Calu3 (cell line): ENCODE measurements around the gene LIMS2. TPM values are rescaled to one million over a fixed set of nuclear protein-coding genes. Genes with fewer than 3 reads are reported as not detected.

ENCODE experiments used
- BruUV-seq: library from RNA; stranded (reverse); fragments of 400-500 nt; replicated peaks from 2 replicates; lab custom pipeline; 2021; lab: Mats Ljungman, UMichigan
- CTCF ChIA-PET: fragments of 300-600 bp; sonication (Branson Sonifier 250); formaldehyde crosslinking; loops from one replicate; lab custom pipeline; 2022; ENCODE audit warnings: antibody characterized with exemption; lab: Charles Lee
- DNase-seq: peaks from one replicate; pipeline ENCODE4 v3.0.0; 2022
- H3K27ac Mint-ChIP-seq: one replicate; pipeline ENCODE4 v1.8.0; 2022; ENCODE audit warnings: mixed read lengths; ENCODE audit not compliant: unreplicated experiment
- H3K27me3 Mint-ChIP-seq: one replicate; pipeline ENCODE4 v1.8.0; 2022; ENCODE audit warnings: mixed read lengths; ENCODE audit not compliant: unreplicated experiment
- H3K36me3 Mint-ChIP-seq: one replicate; pipeline ENCODE4 v1.8.0; 2022; ENCODE audit warnings: mild to moderate bottlenecking, moderate library complexity, mixed read lengths; ENCODE audit not compliant: insufficient read depth, unreplicated experiment
- H3K4me1 Mint-ChIP-seq: one replicate; pipeline ENCODE4 v1.8.0; 2022; ENCODE audit warnings: mild to moderate bottlenecking, low read depth, mixed read lengths; ENCODE audit not compliant: unreplicated experiment
- H3K4me3 Mint-ChIP-seq: one replicate; pipeline ENCODE4 v1.8.0; 2022; ENCODE audit warnings: mild to moderate bottlenecking, low read depth, moderate library complexity, mixed read lengths; ENCODE audit not compliant: unreplicated experiment
- H3K9me3 Mint-ChIP-seq: one replicate; pipeline ENCODE4 v1.8.0; 2022; ENCODE audit warnings: low read depth, mixed read lengths; ENCODE audit not compliant: unreplicated experiment
- intact Hi-C: fragments of 100-400 bp; cut with micrococcal nuclease; formaldehyde crosslinking; loops from one replicate; pipeline ENCODE4 v1.10.0; 2022; ENCODE audit not compliant: unreplicated experiment
- total RNA-seq: library from RNA; stranded (reverse); gene quantifications from 2 replicates; pipeline ENCODE4 v1.2.3, GENCODE V29; 2022
- TF ChIP-seq, protein P1 (sequence below): fragments of 200-600 bp; IDR thresholded peaks from one replicate; pipeline ENCODE4 v1.8.0; 2022; ENCODE audit warnings: antibody characterized with exemption; ENCODE audit not compliant: unreplicated experiment

Gene LIMS2
- total RNA-seq, 1 experiment from 2014 or later = 0.31 TPM

- Mint-ChIP-seq H3K4me1 (no peaks in the 10 kb centered on the region), H3K27me3 (peaks cover 77% of the 10 kb centered on the region), H3K27ac (no peak overlapping the region), H3K9me3 (no peaks in the 10 kb centered on the region), H3K4me3 (peak overlapping the region; percentile 43), H3K36me3 (no peaks in the 10 kb centered on the region)
- TF ChIP-seq, protein P1, sequence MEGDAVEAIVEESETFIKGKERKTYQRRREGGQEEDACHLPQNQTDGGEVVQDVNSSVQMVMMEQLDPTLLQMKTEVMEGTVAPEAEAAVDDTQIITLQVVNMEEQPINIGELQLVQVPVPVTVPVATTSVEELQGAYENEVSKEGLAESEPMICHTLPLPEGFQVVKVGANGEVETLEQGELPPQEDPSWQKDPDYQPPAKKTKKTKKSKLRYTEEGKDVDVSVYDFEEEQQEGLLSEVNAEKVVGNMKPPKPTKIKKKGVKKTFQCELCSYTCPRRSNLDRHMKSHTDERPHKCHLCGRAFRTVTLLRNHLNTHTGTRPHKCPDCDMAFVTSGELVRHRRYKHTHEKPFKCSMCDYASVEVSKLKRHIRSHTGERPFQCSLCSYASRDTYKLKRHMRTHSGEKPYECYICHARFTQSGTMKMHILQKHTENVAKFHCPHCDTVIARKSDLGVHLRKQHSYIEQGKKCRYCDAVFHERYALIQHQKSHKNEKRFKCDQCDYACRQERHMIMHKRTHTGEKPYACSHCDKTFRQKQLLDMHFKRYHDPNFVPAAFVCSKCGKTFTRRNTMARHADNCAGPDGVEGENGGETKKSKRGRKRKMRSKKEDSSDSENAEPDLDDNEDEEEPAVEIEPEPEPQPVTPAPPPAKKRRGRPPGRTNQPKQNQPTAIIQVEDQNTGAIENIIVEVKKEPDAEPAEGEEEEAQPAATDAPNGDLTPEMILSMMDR = no peak
- intact Hi-C loops = no loop called here
- BruUV-seq = no TSS peak
- CTCF ChIA-PET = interaction anchor here (0.7 kb wide), 1 partner anchor 12 kb away, joined by 8 read pairs; no protein-coding TSS in a partner anchor
- no peak for DNase-seq
Observed at GRCh38 chr2:127664065-127664894, 11.1 kb downstream of the LIMS2 start.

GRCh38 chr2:127663566-127664064 is 11.7 kb downstream of the LIMS2 start:
- H3K4me3 Mint-ChIP-seq = no peak overlapping the region

GRCh38 chr2:127662937-127663565 is 12.3 kb downstream of the LIMS2 start:
- TF ChIP-seq, protein P1 = no peak
- no TSS peak for BruUV-seq
- DNase-seq = no peak
- no peaks in the 10 kb centered on the region for H3K4me1 Mint-ChIP-seq
- H3K4me3 Mint-ChIP-seq = no peak overlapping the region
- no peaks in the 10 kb centered on the region for H3K36me3 Mint-ChIP-seq
- intact Hi-C loops = no loop called here
- peaks cover 77% of the 10 kb centered on the region for H3K27me3 Mint-ChIP-seq
- CTCF ChIA-PET = no interaction called here
- H3K27ac Mint-ChIP-seq = no peak overlapping the region
- no peaks in the 10 kb centered on the region for H3K9me3 Mint-ChIP-seq

More at GRCh38 chr2:127663566-127664064, 11.7 kb downstream of the LIMS2 start:
- Mint-ChIP-seq H3K4me1 (no peaks in the 10 kb centered on the region), H3K9me3 (no peaks in the 10 kb centered on the region), H3K27ac (no peak overlapping the region), H3K36me3 (no peaks in the 10 kb centered on the region), H3K27me3 (peaks cover 72% of the 10 kb centered on the region)
- intact Hi-C loops = no loop called here
- CTCF ChIA-PET = interaction anchor here (0.7 kb wide), 1 partner anchor 13 kb away, joined by 8 read pairs; no protein-coding TSS in a partner anchor
- BruUV-seq = no TSS peak
- TF ChIP-seq, protein P1 = no peak
- no peak for DNase-seq

DNA sequence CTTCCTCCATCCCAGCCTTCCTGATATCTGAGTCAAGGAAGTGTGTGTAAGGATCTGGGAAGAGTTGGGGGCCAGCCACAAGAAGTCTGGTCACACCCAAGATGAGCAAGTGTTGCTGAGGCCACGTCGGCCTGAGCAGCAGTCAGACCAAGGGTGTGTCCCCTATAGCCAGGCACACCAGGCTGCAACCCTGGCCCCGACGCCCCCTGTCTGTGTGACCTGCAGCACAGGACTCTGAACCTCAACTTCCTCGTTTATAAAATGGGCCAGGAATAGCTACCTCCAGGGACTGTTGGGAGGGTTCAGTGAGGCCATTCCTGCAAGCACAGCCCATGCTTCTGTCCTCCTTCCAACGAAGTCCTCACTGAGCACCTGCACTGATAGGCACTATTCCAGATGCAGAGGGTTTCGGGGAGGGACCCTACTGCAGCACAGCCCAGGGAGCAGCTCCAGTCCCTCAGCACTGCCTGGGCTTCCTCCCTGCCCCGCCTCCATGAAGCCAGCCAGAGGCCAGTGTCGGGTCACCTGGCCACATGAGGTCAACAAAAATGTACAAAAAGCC is 13.3 kb downstream of the LIMS2 start:
- CTCF ChIA-PET = no interaction called here
- no TSS peak for BruUV-seq
- peaks cover 80% of the 10 kb centered on the region for H3K27me3 Mint-ChIP-seq

More for the DNA sequence above, 13.3 kb downstream of the LIMS2 start:
- TF ChIP-seq, protein P1 = no peak
- no peaks in the 10 kb centered on the region for H3K4me1 Mint-ChIP-seq
- no peaks in the 10 kb centered on the region for H3K36me3 Mint-ChIP-seq
- no peak overlapping the region for H3K27ac Mint-ChIP-seq
- H3K9me3 Mint-ChIP-seq = no peaks in the 10 kb centered on the region
- intact Hi-C loops = no loop called here
- DNase-seq = no peak
- no peak overlapping the region for H3K4me3 Mint-ChIP-seq
